MV-4-11 (cell line): ENCODE data around the gene RBM19.
A peak's percentile ranks its signal among the peaks of the same experiment; 100 is the strongest.

Source experiments
- DNase-seq: peaks from one replicate; lab custom pipeline; 2025; lab: John Stamatoyannopoulos, UW

The RBM19 gene

GRCh38 chr12:113988064-113988451 lies 21.9 kb upstream of the RBM19 start:
- no peak for DNase-seq

GRCh38 chr12:113987261-113988063 lies 21.3 kb upstream of the RBM19 start:
- no peak for DNase-seq

DNA sequence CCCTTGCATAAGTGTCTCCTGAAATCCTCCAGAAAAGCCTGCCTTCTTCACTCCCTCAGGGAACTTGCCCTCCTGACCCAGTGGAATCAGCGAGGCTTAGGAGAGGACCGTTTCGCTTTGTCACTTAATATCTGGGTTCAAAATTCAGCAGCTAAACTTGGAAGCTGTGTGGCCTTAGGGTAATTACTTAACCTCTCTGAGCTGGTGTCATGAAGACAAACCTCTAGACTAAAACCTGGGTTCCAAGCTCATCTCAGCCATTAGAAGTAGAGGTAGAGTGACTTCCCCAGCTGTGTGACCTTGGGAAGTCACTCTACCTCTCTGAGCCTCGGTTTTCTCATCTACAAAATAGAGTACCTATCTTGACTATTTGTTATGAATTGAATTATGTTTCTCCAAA lies 18.3 kb upstream of the RBM19 start:
- no peak for DNase-seq

- no peak for DNase-seq
Observed at GRCh38 chr12:113983777-113984448, 17.8 kb upstream of the RBM19 start.

GRCh38 chr12:113983265-113983664 lies 17.1 kb upstream of the RBM19 start:
- no peak for DNase-seq

DNA sequence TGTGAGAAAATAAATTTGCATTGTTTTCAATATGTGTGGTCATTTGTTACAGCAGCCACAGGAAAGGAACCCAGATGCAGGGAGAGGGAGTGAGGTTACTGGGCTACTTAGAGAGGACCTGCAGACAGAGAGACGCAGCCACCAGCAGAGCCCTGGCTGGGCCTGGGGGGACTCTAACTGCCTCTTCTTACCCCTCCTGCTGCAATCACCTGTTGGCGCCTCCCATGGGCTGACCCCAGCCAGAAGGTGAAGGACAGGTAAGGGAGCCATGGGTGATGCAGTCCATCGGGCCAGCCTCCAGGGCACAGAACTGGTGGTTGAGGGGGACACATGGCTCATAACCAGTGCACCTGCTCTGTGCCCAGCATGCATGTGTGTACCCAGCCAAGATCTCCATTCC lies 15.8 kb upstream of the RBM19 start:
- DNase-seq: no peak

DNA sequence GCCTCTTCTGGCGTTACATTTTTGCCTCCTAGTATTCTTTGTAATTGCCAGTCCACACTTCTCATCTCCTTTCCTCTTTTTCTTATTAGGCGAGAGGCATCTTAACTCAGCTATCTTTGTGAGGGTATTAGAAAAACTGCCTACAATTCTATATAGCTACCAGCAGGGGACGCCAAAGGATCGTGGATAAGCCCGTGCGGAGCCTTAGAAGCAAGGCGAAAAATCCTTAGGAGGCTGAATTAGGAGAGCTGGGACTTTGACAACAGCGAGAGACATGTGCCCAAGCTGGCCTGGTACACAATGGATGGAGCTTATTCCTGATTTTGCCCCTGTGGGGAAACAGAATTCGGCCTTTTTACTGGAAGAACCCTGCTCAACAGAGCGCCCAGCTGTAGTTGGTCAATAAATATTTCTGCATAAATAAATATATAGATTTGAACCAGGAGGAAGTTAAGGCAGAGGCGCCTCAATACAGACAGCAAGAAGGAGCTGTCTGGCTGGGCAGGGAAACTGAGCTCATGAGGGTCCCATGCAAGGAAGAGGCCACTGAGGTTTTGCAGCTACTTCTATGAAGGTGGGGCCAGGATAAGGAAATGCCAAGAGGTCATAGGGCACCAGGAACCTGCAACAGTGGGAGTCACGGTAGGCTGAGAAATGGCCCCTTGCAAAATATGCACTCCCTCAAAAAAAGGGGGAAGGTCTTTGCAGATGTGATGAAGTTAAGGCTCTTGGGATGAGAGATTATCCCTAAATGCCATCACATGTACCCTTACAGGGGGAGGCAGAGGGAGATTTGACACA lies 14.6 kb upstream of the RBM19 start:
- peak; percentile 47 for DNase-seq

- no peak for DNase-seq
Observed at GRCh38 chr12:113980054-113980453, 13.9 kb upstream of the RBM19 start.

GRCh38 chr12:113978080-113978479 lies 12.0 kb upstream of the RBM19 start:
- DNase-seq: no peak

DNA sequence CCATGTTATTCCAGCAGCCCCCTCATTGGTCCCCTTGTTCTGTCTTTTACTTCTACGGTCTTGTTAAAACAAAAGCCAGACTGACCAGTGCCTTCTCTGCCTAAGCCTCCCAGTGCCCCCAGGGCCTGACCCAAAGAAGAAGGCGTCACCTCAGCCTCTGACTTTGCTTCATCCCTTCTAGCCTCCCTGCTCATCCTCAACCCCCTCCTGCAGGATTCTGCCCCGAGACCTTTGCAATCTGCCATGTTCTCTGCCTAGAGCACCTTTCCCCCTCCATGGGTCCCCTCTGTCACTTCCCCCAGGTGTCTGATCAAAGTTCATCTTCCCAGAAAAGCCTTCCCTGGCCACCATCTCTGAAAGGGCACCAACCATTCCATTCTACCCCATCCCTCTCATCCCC lies 7.9 kb upstream of the RBM19 start:
- no peak for DNase-seq

GRCh38 chr12:113973109-113973904 lies 7.2 kb upstream of the RBM19 start:
- DNase-seq: peak; percentile 4

DNA sequence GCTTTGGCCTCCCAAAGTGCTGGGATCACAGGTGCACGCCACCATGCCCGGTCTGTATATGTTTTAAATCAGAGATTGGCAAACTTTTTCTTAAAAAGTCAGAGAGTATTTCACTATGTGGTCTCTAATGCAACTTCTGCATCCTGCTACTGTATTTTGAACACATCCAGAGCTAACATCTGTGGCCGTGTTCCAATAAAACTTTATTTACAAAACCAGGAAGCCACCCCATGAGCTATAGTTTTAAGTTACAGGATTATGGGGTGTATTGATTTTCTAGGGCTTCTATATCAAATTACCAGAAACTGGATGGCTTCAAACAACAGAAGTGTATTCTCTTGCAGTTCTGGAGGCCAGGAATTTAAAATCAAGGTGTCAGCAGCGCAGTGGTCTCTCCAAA lies 5.3 kb upstream of the RBM19 start:
- no peak for DNase-seq

DNA sequence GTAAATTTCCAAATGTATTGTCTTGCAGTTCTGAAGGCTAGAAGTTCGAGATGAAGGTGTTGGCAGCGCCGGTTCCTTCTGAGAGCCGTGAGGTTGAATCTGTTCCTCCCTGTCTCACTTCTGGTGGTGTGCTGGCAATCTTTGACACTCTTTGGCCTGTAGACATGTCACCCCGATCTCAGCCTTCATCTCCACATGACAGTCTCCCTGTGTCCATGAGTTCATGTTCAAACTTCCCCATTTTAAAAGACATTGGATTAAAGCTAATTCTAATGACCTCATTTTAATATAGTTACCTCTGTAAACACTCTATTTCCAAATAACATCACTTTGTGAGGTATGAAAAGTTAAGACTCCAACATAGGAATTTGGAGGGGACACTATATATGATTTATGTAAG lies 4.1 kb upstream of the RBM19 start:
- DNase-seq: no peak

DNA sequence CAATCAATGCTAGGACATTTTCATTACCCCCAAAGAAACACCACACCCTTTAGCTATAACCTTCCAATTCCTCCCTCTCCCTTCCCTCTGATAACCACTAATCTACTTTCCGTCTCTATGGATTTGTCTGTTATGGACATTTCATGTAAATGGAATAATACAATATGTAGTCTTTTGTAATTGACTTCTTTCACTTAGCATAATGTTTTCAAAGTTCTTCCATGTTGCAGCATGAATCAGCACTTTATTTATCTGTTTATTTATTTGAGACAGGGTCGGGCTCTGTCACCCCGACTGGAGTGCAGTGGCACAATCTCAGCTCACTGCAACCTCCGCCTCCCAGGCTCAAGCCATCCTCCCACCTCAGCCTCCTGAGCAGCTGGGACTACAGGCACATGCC lies 1.2 kb upstream of the RBM19 start:
- DNase-seq: no peak

GRCh38 chr12:113962733-113963132 lies 3.4 kb downstream of the RBM19 start:
- DNase-seq: no peak

GRCh38 chr12:113961921-113962710 lies 4.0 kb downstream of the RBM19 start:
- DNase-seq: peak; percentile 80

- DNase-seq: no peak
Observed at GRCh38 chr12:113960030-113960429, 6.1 kb downstream of the RBM19 start.

DNA sequence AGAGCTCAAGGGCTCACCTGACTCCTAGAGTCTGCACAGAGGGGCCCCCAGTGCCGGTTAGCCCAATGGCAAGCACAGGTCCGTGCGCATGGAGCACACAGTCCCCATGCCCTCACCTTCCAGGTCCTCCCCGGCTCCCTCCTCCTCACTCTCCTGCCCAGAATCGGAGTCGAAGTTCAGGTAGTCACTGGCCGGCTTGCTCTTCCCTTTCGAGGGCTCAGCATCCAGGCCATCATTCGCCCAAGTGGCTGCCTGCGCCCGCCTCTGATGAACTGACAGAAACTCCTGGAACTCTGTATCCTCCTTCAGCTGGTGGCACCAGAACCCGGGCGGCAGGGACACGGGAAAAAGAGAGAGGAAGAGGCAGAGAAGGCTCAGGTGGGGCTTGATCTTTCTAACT lies 7.0 kb downstream of the RBM19 start:
- no peak for DNase-seq

- no peak for DNase-seq
Observed at GRCh38 chr12:113958108-113958507, 8.0 kb downstream of the RBM19 start.

DNA sequence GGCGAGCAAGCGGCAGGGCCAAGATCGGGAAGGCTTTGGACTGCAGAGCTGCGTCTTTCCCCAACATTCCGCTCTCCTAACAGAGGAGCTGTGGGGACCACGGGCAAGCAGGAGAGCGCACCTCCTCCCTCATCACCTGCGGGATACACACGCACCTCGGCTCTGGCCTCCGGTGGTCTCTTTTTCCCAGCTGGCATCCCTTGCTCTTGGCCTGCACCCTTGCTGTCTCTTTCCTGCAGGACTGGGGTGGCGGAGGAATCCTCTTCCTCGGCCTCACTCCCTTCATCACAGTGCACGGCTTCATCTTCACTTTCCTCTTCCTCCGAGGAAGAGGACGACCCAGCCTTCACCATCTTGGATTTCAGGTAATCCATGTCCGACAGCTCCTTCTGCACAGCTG lies 8.5 kb downstream of the RBM19 start:
- no peak for DNase-seq
